Sciatic nerve (tissue), 2 donors: ENCODE results near the gene SNTB2. TPM values are rescaled to one million over a fixed set of nuclear protein-coding genes. Genes with fewer than 3 reads are reported as not detected.
"Not testable (repeated sequence)": the region's sequence is repeated elsewhere in the genome, so short reads cannot be mapped to it uniquely, and the experiment has no call there.

Source experiments
- ATAC-seq: fragments of 200-7000 bp; cut with Tn5 transposase; one replicate; pipeline ENCODE4 v1.9.1; 2020; ENCODE audit warnings: mild to moderate bottlenecking, moderate library complexity
- DNase-seq: peaks from one replicate; pipeline ENCODE4 v3.0.0-alpha.2; 2020; ENCODE audit warnings: low spot score
- intact Hi-C: fragments of 100-400 bp; cut with DNase I; formaldehyde crosslinking; loops from one replicate; pipeline ENCODE4 v1.14.2; 2022
- total RNA-seq: library from RNA; stranded (reverse); fragmentation: NEBNext Ultra II Directional; extraction: Animal tissue kit (Norgen Biotek cat#: 25700); gene quantifications from one replicate; pipeline ENCODE4 v1.2.1, GENCODE V29; 2021
- donor health status: DM: no; HTN: no; CAD: no.
- donor health status: DM: no; HTN: no; CAD: no.

Gene SNTB2
- total RNA-seq, 1 donor from 2014 or later = 64.0 TPM

DNA sequence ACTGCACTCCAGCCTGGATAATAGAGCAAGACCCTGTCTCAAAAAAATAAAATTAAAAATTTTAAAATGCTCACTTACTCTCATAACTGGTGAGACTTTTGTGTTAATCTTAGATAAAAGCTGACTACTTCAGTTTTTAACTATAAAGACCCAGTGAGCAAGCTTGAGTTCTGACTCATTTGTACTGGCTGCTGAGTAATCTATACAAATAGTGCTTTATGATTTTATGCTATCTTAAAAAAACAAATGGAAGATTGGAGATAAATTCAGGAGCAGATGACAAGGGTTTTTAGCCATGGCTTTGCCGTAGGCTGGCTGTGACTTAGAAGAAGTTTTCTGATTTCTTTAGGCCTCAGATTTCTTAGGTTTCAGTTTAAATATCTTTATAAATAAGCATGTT, 30.5 kb downstream of the SNTB2 start:
- ATAC-seq = no peak
- no peak for DNase-seq
- intact Hi-C loops = no loop called here

GRCh38 chr16:69219279-69219678, 32.3 kb downstream of the SNTB2 start:
- DNase-seq (no peak), ATAC-seq (no peak)
- intact Hi-C loops = no loop called here

DNA sequence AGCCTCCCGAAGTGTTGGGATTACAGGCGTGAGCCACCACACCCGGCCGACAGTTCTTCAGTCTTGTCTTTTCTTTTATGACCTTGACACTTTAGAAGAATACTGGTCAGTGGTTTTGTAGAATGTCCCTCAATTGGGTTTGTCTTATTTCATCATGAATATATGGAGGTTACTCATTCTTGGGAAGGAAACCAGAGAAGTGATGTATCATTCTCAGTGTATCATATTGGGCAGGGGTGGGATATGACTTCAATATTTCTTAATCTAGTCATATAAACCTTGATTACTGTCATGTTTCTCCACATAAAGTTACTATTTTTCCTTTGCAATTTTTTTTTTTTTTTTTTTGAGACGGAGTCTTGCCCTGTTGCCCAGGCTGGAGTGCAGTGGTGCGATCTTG, 36.9 kb downstream of the SNTB2 start:
- intact Hi-C loops = no loop called here
- no peak for DNase-seq
- no peak for ATAC-seq

GRCh38 chr16:69225121-69225520, 38.2 kb downstream of the SNTB2 start:
- intact Hi-C loops = no loop called here
- ATAC-seq = no peak
- no peak for DNase-seq

GRCh38 chr16:69233124-69233523, 46.2 kb downstream of the SNTB2 start:
- intact Hi-C loops = no loop called here
- DNase-seq (no peak), ATAC-seq (no peak)

GRCh38 chr16:69234460-69234859, 47.5 kb downstream of the SNTB2 start:
- no peak for DNase-seq
- ATAC-seq = no peak
- intact Hi-C loops = no loop called here

- ATAC-seq = no peak
- intact Hi-C loops = no loop called here
Measured at GRCh38 chr16:69236319-69236718, 49.4 kb downstream of the SNTB2 start.

DNA sequence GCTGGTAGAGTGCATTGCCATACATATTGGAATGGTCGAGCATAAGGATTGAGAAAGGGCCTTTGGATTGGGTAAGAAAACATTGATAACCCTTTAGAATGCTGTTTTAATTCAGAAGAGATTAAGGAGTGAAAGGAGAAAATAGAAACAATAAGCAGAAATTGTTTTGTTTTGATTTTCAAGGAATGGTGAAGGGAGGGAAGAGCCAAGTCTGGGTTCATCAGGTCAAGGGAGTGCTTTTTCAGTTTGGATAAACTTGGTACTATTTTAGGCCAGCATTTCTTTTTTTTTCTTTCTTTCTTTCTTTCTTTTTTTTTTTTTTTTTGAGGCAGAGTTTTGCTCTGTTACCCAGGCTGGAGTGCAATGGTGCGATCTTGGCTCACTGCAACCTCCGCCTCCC, 50.3 kb downstream of the SNTB2 start:
- peak; percentile 60 for ATAC-seq
- no peak for DNase-seq
- intact Hi-C loops = no loop called here

More at GRCh38 chr16:69236319-69236718, 49.4 kb downstream of the SNTB2 start:
- DNase-seq = no peak

DNA sequence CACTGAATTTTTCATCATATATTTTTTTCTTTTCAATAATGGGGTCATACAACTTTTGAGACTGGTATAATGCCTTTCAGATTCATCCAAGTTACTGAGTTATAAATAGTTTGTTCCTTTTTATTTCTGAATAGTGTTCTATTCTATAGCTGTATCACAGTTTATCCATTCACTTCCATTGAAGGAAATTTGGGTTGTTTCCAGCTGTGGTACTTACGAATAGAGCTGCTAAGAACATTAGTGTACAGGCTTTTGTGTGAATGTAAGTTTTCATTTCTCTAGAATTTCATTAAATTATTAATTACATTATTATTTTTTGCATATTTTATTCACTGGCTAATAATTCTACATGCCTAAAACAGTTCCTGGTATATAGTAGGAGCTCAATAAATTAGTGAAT, 52.9 kb downstream of the SNTB2 start:
- intact Hi-C loops = no loop called here
- ATAC-seq = no peak
- DNase-seq = no peak

DNA sequence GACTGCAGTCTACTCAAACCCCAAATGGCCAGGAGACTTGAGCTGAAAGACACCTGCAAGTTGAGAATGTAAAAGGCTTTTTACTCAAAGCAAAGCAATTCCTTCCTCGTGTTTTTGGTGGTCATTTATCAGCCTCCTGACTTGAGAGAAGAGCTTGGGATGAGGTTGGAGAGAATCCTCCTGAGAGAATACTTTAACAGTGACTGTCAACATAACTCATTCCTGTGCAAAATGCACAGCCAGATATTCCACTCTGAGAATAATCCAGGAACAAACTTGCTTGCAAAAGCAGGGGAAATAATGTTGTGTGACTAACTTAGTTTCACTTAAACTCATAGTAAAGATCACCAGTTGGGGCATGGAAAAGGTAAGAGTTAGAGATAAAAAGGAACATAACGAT, 53.4 kb downstream of the SNTB2 start:
- no peak for ATAC-seq
- intact Hi-C loops = no loop called here
- no peak for DNase-seq

GRCh38 chr16:69241926-69242325, 55.0 kb downstream of the SNTB2 start:
- intact Hi-C loops = no loop called here
- DNase-seq (no peak), ATAC-seq (no peak)

DNA sequence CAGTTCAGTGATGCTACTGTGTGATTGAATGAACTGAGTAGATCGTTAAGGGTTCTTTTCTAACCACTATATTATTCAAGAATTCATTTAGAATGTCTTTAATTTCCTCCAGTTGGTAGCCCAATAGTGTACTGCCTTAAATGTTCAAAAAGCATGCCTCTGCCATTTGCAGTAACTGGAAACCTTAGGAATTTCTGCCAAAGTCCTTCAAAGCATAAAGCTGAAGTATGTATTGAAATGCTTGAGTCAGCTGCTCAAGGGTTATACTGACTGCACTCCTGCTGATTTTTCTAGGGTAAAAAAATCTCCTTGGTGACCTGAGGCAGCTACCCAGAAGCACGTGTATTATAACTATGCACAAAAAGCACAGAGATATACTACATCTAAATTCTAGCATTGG, 56.5 kb downstream of the SNTB2 start:
- intact Hi-C loops = no loop called here
- ATAC-seq = no peak
- no peak for DNase-seq

DNA sequence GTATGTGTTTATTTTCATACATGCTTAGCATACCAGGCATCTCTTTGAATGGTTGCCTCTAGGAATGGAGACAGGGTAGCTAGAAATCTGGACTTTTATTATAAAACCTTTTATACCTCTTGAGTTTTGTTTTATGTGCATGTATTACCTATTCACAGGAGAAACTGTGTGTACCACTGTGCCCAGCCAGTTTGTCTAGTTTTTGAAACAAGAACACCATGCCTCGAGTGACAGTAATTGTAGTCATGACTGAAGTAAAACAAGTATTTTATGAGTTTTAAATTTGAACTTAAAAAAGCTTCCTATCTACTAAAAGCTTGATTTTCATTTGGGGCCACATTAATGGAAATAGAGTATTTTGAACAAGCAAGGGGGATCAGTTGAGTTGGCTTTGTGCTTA, 57.4 kb downstream of the SNTB2 start:
- ATAC-seq (no peak), DNase-seq (no peak)
- intact Hi-C loops = no loop called here

- no peak for DNase-seq
- no peak for ATAC-seq
- intact Hi-C loops = no loop called here
Measured at GRCh38 chr16:69250081-69250480, 63.1 kb downstream of the SNTB2 start.

DNA sequence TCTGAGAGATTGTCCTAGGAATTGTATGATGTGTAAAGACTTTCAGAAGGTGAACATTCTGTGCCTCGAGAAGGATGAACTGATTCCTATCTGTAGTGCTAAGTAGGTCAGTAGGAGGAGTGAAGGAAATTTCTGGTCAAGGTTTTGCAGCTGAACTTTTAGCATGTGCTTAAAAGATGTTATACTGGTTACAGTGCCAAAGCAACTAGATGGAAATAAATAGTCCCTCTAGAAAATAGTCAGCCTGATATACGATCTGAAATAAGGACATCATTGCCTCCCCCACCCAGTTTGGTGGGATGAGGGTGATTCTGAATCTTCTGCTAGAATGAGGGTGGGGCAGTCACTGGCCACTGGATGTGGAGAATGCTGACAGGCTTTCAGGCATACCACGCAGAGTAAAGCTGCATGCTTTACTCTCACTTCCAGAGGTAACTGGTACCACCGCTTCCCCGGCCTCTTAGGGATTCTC, 66.9 kb downstream of the SNTB2 start:
- peak; percentile 85 for ATAC-seq
- intact Hi-C loops = no loop called here

DNA sequence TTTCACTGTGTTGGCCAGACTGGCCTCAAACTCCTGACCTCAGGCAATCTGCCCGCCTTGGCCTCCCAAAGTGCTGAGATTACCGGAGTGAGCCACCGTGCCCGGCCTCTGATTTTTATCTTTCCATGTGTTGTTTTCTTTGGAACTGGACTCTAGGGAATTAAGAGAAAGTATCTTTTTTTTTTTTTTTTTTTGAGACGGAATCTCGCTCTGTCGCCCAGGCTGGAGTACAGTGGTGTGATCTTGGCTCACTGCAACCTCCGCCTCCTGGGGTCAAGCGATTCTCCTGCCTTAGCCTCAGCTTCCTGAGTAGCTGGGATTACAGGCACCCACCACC, 72.4 kb downstream of the SNTB2 start:
- DNase-seq, ATAC-seq, intact Hi-C loops: not testable (repeated sequence)

More for the DNA sequence above, 66.9 kb downstream of the SNTB2 start:
- DNase-seq = no peak

GRCh38 chr16:69260019-69260418, 73.1 kb downstream of the SNTB2 start:
- ATAC-seq (no peak), DNase-seq (no peak)
- intact Hi-C loops = no loop called here

- ATAC-seq (no peak), DNase-seq (no peak)
- intact Hi-C loops = no loop called here
Measured at GRCh38 chr16:69260506-69260905, 73.5 kb downstream of the SNTB2 start.

DNA sequence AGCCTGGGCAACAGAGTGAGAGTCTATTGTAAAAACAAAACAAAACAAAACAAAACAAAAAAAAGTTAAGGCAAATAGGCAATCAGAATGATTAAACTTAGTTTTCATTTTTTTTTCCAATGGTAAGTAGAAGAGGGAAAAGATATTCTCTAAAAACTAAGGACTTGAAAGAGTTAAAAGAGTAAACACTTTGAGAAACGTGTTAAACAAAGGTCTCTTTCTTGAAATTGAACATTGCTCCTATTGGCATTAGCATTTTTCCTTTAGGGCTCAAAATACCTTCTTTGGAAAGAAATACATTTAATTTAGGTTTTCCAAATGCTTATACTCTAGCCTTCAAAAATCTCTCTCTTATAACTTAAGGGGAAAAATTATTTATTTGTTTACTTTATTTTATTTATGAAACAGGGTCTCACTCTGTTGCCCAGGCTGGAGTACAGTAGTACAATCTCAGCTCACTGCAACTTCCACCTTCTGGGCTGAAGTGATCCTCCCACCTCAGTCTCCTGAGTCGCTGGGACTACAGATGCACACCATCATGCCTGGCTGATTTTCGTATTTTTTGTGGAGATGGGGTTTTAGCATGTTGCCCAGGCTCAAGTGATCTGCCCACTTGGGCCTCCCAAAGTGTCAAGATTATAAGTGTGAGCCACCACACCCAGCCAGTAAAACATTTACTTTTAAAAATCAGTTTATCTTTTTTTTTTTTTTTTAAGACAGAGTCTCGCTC, 79.5 kb downstream of the SNTB2 start:
- ATAC-seq (no peak), DNase-seq (no peak)
- intact Hi-C loops = no loop called here

DNA sequence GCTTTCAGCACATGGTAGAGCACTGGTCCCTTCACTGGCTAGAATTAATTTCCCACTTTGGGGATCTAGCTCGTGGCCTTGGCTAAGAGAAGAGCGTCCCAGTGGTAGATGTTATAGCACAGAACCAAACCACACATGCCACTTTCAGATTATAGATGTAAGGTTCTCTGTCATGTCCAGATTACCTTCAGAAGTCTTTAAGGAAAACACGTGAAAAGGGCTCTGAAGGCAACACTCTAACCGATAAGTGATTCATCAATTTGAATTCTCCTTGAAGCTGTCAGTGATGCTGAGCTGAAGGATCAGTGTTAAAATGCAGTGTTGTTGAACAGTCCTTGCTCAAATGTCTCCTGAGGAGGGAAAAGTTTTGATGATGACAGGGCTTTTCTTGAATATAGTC, 80.7 kb downstream of the SNTB2 start:
- no peak for ATAC-seq
- DNase-seq = no peak
- intact Hi-C loops = no loop called here

DNA sequence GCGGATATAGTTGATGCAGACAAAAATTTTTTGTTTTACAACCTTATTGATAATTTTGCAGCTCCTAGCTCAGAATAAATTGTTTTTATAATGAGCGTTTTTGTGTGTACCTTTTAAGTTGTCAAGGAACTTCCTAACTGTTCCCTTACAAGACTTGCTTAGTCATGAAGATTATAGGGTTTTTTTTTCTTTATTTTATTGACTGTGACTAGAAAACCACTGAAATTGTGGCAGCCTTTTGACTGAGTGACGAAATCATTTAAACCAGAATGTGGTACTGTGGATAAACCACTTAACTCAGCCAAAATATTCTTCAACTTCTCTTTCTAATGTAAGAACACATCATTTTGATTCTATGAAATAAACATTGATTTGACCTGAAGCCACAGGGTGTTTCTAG, 83.4 kb downstream of the SNTB2 start:
- peak; percentile 61 for ATAC-seq
- intact Hi-C loops = no loop called here
- no peak for DNase-seq
